ENCODE measurements around the gene MYO3A. TPM values are rescaled to one million over a fixed set of nuclear protein-coding genes. Genes with fewer than 3 reads are reported as not detected.
"Not testable (repeated sequence)": the region's sequence is repeated elsewhere in the genome, so short reads cannot be mapped to it uniquely, and the experiment has no call there.

The MYO3A gene
- polyA plus RNA-seq, 2 donors, result 0.95 to 1.2 TPM

GRCh38 chr10:25966844-25967243 lies 32.8 kb downstream of the MYO3A start:
- WGBS, 2 donors, result 60 to 65% methylated on average over 2 of the region's 2 CpGs
- Histone ChIP-seq H3K4me1 (ENCODE audit: control insufficient read depth in 2 of 2, insufficient read depth in 2 of 2, low read length in 1 of 2) (no peaks in the 10 kb centered on the region), H3K4me3 (ENCODE audit: low read depth in 1 of 2, low read length in 2 of 2) (no peak overlapping the region), H3K27me3 (ENCODE audit: control insufficient read depth in 1 of 2, insufficient read depth in 2 of 2, low read length in 2 of 2) (no peaks in the 10 kb centered on the region), H3K36me3 (ENCODE audit: control insufficient read depth in 2 of 2, insufficient read depth in 2 of 2, low read length in 1 of 2) (no peaks in the 10 kb centered on the region), H3K9me3 (ENCODE audit: control insufficient read depth in 2 of 2, insufficient read depth in 1 of 2, low read depth in 1 of 2, low read length in 1 of 2) (no peaks in the 10 kb centered on the region), H3K27ac (ENCODE audit: low read depth in 2 of 2, low read length in 1 of 2) (no peak overlapping the region)

GRCh38 chr10:25972631-25973030 lies 38.6 kb downstream of the MYO3A start:
- no peak overlapping the region for H3K4me3 ChIP-seq (ENCODE audit: low read depth in 1 of 2, low read length in 2 of 2)
- no peaks in the 10 kb centered on the region for H3K4me1 ChIP-seq (ENCODE audit: control insufficient read depth in 2 of 2, insufficient read depth in 2 of 2, low read length in 1 of 2)
- no peaks in the 10 kb centered on the region for H3K36me3 ChIP-seq (ENCODE audit: control insufficient read depth in 2 of 2, insufficient read depth in 2 of 2, low read length in 1 of 2)
- H3K27ac ChIP-seq (ENCODE audit: low read depth in 2 of 2, low read length in 1 of 2), result no peak overlapping the region
- H3K9me3 ChIP-seq (ENCODE audit: control insufficient read depth in 2 of 2, insufficient read depth in 1 of 2, low read depth in 1 of 2, low read length in 1 of 2), result no peaks in the 10 kb centered on the region
- H3K27me3 ChIP-seq (ENCODE audit: control insufficient read depth in 1 of 2, insufficient read depth in 2 of 2, low read length in 2 of 2), result no peaks in the 10 kb centered on the region

- Histone ChIP-seq H3K36me3 (ENCODE audit: control insufficient read depth in 2 of 2, insufficient read depth in 2 of 2, low read length in 1 of 2) (no peaks in the 10 kb centered on the region), H3K27ac (ENCODE audit: low read depth in 2 of 2, low read length in 1 of 2) (no peak overlapping the region), H3K27me3 (ENCODE audit: control insufficient read depth in 1 of 2, insufficient read depth in 2 of 2, low read length in 2 of 2) (no peaks in the 10 kb centered on the region), H3K4me1 (ENCODE audit: control insufficient read depth in 2 of 2, insufficient read depth in 2 of 2, low read length in 1 of 2) (no peaks in the 10 kb centered on the region), H3K4me3 (ENCODE audit: low read depth in 1 of 2, low read length in 2 of 2) (no peak overlapping the region), H3K9me3 (ENCODE audit: control insufficient read depth in 2 of 2, insufficient read depth in 1 of 2, low read depth in 1 of 2, low read length in 1 of 2) (no peaks in the 10 kb centered on the region)
- 85 to 92% methylated on average over 3 of the region's 3 CpGs for WGBS, 2 donors
Observed at GRCh38 chr10:25974897-25975459, 40.9 kb downstream of the MYO3A start.

DNA sequence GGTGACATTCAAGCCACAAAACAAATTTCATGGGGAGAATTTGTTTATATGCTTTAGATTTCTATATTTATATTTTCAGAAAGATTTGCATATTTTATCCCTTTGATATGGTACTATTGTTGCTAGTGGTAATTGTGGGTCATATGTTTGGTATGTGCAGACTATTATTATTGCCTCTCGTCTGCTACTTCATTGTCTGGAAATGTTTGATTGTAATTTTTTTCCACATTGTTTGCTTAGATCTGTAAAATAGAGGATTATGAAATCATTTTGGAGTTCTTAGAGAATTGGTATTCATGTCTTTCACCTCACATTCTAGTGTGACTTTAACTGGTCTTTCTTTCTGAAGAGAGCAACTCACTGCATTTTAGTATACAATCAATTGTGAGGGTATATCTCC lies 44.7 kb downstream of the MYO3A start:
- no peaks in the 10 kb centered on the region for H3K27me3 ChIP-seq (ENCODE audit: control insufficient read depth in 1 of 2, insufficient read depth in 2 of 2, low read length in 2 of 2)
- no peaks in the 10 kb centered on the region for H3K4me1 ChIP-seq (ENCODE audit: control insufficient read depth in 2 of 2, insufficient read depth in 2 of 2, low read length in 1 of 2)
- 73 to 79% methylated on average over 1 of the region's 1 CpG for WGBS, 2 donors
- H3K36me3 ChIP-seq (ENCODE audit: control insufficient read depth in 2 of 2, insufficient read depth in 2 of 2, low read length in 1 of 2), result no peaks in the 10 kb centered on the region
- no peak overlapping the region for H3K4me3 ChIP-seq (ENCODE audit: low read depth in 1 of 2, low read length in 2 of 2)
- H3K9me3 ChIP-seq (ENCODE audit: control insufficient read depth in 2 of 2, insufficient read depth in 1 of 2, low read depth in 1 of 2, low read length in 1 of 2), result peaks cover 0 to 3% of the 10 kb centered on the region in 2 donors
- H3K27ac ChIP-seq (ENCODE audit: low read depth in 2 of 2, low read length in 1 of 2), result no peak overlapping the region

- Histone ChIP-seq H3K4me1 (ENCODE audit: control insufficient read depth in 2 of 2, insufficient read depth in 2 of 2, low read length in 1 of 2) (no peaks in the 10 kb centered on the region), H3K27ac (ENCODE audit: low read depth in 2 of 2, low read length in 1 of 2) (no peak overlapping the region), H3K27me3 (ENCODE audit: control insufficient read depth in 1 of 2, insufficient read depth in 2 of 2, low read length in 2 of 2) (no peaks in the 10 kb centered on the region), H3K36me3 (ENCODE audit: control insufficient read depth in 2 of 2, insufficient read depth in 2 of 2, low read length in 1 of 2) (no peaks in the 10 kb centered on the region), H3K9me3 (ENCODE audit: control insufficient read depth in 2 of 2, insufficient read depth in 1 of 2, low read depth in 1 of 2, low read length in 1 of 2) (peaks cover 0 to 3% of the 10 kb centered on the region in 2 donors), H3K4me3 (ENCODE audit: low read depth in 1 of 2, low read length in 2 of 2) (no peak overlapping the region)
- 62 to 90% methylated on average over 3 of the region's 3 CpGs for WGBS, 2 donors
Observed at GRCh38 chr10:25982107-25982506, 48.1 kb downstream of the MYO3A start.

DNA sequence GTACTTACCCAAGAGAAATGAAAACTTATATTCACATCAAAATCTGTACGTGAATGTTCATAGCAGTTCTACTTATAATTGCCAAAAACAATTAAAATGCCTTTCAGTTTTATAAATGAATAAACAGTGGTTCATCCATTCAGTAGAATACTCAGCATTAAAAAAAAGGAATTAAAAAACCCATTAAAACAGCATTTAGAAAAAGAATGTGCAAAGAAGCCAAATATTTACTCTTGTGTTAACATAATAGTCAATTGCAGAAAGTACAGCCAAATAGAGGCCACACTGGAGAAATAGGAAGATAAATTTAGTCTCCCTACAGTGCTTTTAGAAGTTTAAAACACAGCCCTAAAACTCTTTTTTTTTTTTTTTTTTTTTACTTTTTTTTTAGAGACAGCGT lies 54.6 kb downstream of the MYO3A start:
- H3K4me1 ChIP-seq (ENCODE audit: control insufficient read depth in 2 of 2, insufficient read depth in 2 of 2, low read length in 1 of 2), result no peaks in the 10 kb centered on the region
- 46% methylated on average over 2 of the region's 2 CpGs for WGBS, 2 donors
- H3K36me3 ChIP-seq (ENCODE audit: control insufficient read depth in 2 of 2, insufficient read depth in 2 of 2, low read length in 1 of 2), result no peaks in the 10 kb centered on the region
- no peak overlapping the region for H3K27ac ChIP-seq (ENCODE audit: low read depth in 2 of 2, low read length in 1 of 2)
- H3K9me3 ChIP-seq (ENCODE audit: control insufficient read depth in 2 of 2, insufficient read depth in 1 of 2, low read depth in 1 of 2, low read length in 1 of 2), result no peaks in the 10 kb centered on the region
- H3K4me3 ChIP-seq (ENCODE audit: low read depth in 1 of 2, low read length in 2 of 2), result no peak overlapping the region
- H3K27me3 ChIP-seq (ENCODE audit: control insufficient read depth in 1 of 2, insufficient read depth in 2 of 2, low read length in 2 of 2), result no peaks in the 10 kb centered on the region

GRCh38 chr10:25989951-25990350 lies 55.9 kb downstream of the MYO3A start:
- Histone ChIP-seq H3K27ac (ENCODE audit: low read depth in 2 of 2, low read length in 1 of 2) (no peak overlapping the region), H3K4me3 (ENCODE audit: low read depth in 1 of 2, low read length in 2 of 2) (no peak overlapping the region), H3K27me3 (ENCODE audit: control insufficient read depth in 1 of 2, insufficient read depth in 2 of 2, low read length in 2 of 2) (no peaks in the 10 kb centered on the region), H3K9me3 (ENCODE audit: control insufficient read depth in 2 of 2, insufficient read depth in 1 of 2, low read depth in 1 of 2, low read length in 1 of 2) (no peaks in the 10 kb centered on the region), H3K4me1 (ENCODE audit: control insufficient read depth in 2 of 2, insufficient read depth in 2 of 2, low read length in 1 of 2) (no peaks in the 10 kb centered on the region), H3K36me3 (ENCODE audit: control insufficient read depth in 2 of 2, insufficient read depth in 2 of 2, low read length in 1 of 2) (no peaks in the 10 kb centered on the region)
- 74 to 85% methylated on average over 3 of the region's 3 CpGs for WGBS, 2 donors

DNA sequence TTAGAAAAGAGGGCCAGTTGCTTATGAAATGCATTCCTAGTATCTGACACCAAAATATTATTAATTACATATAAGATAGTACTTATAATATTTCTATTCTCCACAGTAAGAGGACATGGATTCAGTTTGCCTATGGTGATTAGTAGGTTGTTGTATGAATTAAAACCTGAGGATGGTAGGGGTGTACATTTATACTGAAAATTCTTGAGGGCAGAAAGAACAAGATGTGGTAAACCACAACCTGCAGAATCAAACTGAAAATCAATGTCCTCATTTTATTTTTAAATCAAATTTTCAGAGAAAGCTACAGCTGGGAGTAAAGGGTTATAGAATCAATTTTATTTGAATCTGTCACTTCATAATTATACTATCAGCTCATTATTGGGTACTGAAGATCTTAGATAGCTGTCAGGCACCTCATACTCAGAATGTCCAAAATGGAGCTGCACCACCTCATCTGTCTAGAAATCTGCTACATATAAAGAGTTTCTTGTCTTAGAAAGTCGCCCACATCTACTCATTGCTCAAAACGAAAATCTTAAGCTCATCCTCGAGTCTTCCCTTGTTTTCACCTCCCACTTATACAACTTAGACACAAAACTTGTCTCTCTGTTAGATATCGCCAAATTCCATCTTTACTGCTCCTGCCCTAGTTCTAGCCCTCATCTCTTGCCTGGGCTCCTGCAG lies 65.4 kb downstream of the MYO3A start:
- Histone ChIP-seq H3K4me3 (ENCODE audit: low read depth in 1 of 2, low read length in 2 of 2) (no peak overlapping the region), H3K9me3 (ENCODE audit: control insufficient read depth in 2 of 2, insufficient read depth in 1 of 2, low read depth in 1 of 2, low read length in 1 of 2) (no peaks in the 10 kb centered on the region)
- WGBS, 2 donors, result 69 to 73% methylated on average over 4 of the region's 4 CpGs

DNA sequence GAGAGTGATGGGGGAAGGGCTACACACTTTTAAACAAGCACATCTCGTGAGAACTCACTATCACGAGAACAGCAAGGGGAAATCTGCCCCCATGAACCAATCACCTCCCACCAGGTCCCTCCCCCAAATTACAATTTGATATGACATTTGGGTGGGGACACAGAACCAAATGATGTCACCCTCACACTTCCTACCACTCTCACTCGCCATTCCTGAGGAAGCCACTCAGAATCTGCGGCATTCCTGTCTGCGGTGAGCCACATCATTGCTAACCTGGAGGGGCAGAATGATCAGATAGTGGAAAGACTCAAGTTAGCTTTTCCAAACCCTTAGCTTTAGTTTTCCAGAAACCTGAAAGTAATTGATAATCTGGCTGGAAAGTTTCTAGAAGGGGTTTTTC lies 66.9 kb downstream of the MYO3A start:
- H3K27ac ChIP-seq (ENCODE audit: low read depth in 2 of 2, low read length in 1 of 2), result no peak overlapping the region
- H3K4me3 ChIP-seq (ENCODE audit: low read depth in 1 of 2, low read length in 2 of 2), result no peak overlapping the region
- H3K27me3 ChIP-seq (ENCODE audit: control insufficient read depth in 1 of 2, insufficient read depth in 2 of 2, low read length in 2 of 2), result no peaks in the 10 kb centered on the region
- WGBS, 2 donors, result 86 to 89% methylated on average over 5 of the region's 5 CpGs
- no peaks in the 10 kb centered on the region for H3K4me1 ChIP-seq (ENCODE audit: control insufficient read depth in 2 of 2, insufficient read depth in 2 of 2, low read length in 1 of 2)
- H3K36me3 ChIP-seq (ENCODE audit: control insufficient read depth in 2 of 2, insufficient read depth in 2 of 2, low read length in 1 of 2), result no peaks in the 10 kb centered on the region
- H3K9me3 ChIP-seq (ENCODE audit: control insufficient read depth in 2 of 2, insufficient read depth in 1 of 2, low read depth in 1 of 2, low read length in 1 of 2), result no peaks in the 10 kb centered on the region

More for the DNA sequence above, 65.4 kb downstream of the MYO3A start:
- Histone ChIP-seq H3K4me1 (ENCODE audit: control insufficient read depth in 2 of 2, insufficient read depth in 2 of 2, low read length in 1 of 2) (no peaks in the 10 kb centered on the region), H3K36me3 (ENCODE audit: control insufficient read depth in 2 of 2, insufficient read depth in 2 of 2, low read length in 1 of 2) (no peaks in the 10 kb centered on the region), H3K27me3 (ENCODE audit: control insufficient read depth in 1 of 2, insufficient read depth in 2 of 2, low read length in 2 of 2) (no peaks in the 10 kb centered on the region), H3K27ac (ENCODE audit: low read depth in 2 of 2, low read length in 1 of 2) (no peak overlapping the region)

GRCh38 chr10:26002466-26002865 lies 68.4 kb downstream of the MYO3A start:
- H3K36me3 ChIP-seq (ENCODE audit: control insufficient read depth in 2 of 2, insufficient read depth in 2 of 2, low read length in 1 of 2); H3K27me3 ChIP-seq (ENCODE audit: control insufficient read depth in 1 of 2, insufficient read depth in 2 of 2, low read length in 2 of 2); H3K4me3 ChIP-seq (ENCODE audit: low read depth in 1 of 2, low read length in 2 of 2); H3K9me3 ChIP-seq (ENCODE audit: control insufficient read depth in 2 of 2, insufficient read depth in 1 of 2, low read depth in 1 of 2, low read length in 1 of 2); H3K27ac ChIP-seq (ENCODE audit: low read depth in 2 of 2, low read length in 1 of 2); H3K4me1 ChIP-seq (ENCODE audit: control insufficient read depth in 2 of 2, insufficient read depth in 2 of 2, low read length in 1 of 2): not testable (repeated sequence)
- 83 to 87% methylated on average over 7 of the region's 7 CpGs for WGBS, 2 donors
